Smooth muscle cell (in vitro differentiated cells): ENCODE results near the gene C2orf68. TPM values are rescaled to one million over a fixed set of nuclear protein-coding genes. Genes with fewer than 3 reads are reported as not detected.

Experiments
- DNase-seq: peaks from one replicate; lab custom pipeline; 2025; ENCODE audit not compliant: unreplicated experiment; lab: John Stamatoyannopoulos, UW
- H2AFZ ChIP-seq: fragments of 200-600 bp; sonication (generic); 2 replicates; pipeline ENCODE4 v1.6.0; 2016; ENCODE audit warnings: antibody characterized with exemption, low read depth, mild to moderate bottlenecking
- H3F3A ChIP-seq: fragments of 200-600 bp; sonication (generic); 2 replicates; pipeline ENCODE4 v1.6.0; 2017; ENCODE audit warnings: antibody characterized with exemption, low read depth
- H3K27ac ChIP-seq: fragments of 200-600 bp; sonication (generic); 2 replicates; pipeline ENCODE4 v1.5.1; 2016; ENCODE audit warnings: low read depth, mild to moderate bottlenecking
- H3K27me3 ChIP-seq: fragments of 200-600 bp; sonication (generic); 2 replicates; pipeline ENCODE4 v1.6.1; 2016; ENCODE audit warnings: low read depth, mild to moderate bottlenecking
- H3K36me3 ChIP-seq: fragments of 200-600 bp; sonication (generic); 2 replicates; pipeline ENCODE4 v1.5.1; 2016; ENCODE audit warnings: low read depth
- H3K4me1 ChIP-seq: fragments of 200-600 bp; sonication (generic); 2 replicates; pipeline ENCODE4 v1.5.1; 2016; ENCODE audit warnings: low read depth
- H3K4me2 ChIP-seq: fragments of 200-600 bp; sonication (generic); 2 replicates; pipeline ENCODE4 v1.6.0; 2016; ENCODE audit warnings: mild to moderate bottlenecking
- H3K4me3 ChIP-seq: fragments of 200-600 bp; sonication (generic); 2 replicates; pipeline ENCODE4 v1.5.1; 2016; ENCODE audit warnings: mild to moderate bottlenecking
- H3K79me2 ChIP-seq: fragments of 200-600 bp; sonication (generic); 2 replicates; pipeline ENCODE4 v1.6.0; 2016; ENCODE audit warnings: low read depth, mild to moderate bottlenecking
- H3K9ac ChIP-seq: fragments of 200-600 bp; sonication (generic); 2 replicates; pipeline ENCODE4 v1.6.0; 2016; ENCODE audit warnings: low read depth
- H3K9me3 ChIP-seq: fragments of 200-600 bp; sonication (generic); replicated peaks from 2 replicates; pipeline ENCODE4 v1.5.1; 2016; ENCODE audit warnings: low read depth
- H4K20me1 ChIP-seq: fragments of 200-600 bp; sonication (generic); 2 replicates; pipeline ENCODE4 v1.6.0; 2016; ENCODE audit warnings: low read depth
- WGBS: methylation state at CpG from one replicate; pipeline ENCODE4 v1.1.7; 2016; ENCODE audit warnings: low lambda C conversion rate; 5-methylcytosine and 5-hydroxymethylcytosine counted together
- polyA plus RNA-seq: library from polyadenylated mRNA; unstranded; fragments of >200 nt; fragmentation: Nextera tagmentation; extraction: Ambion mirVana; gene quantifications from 2 replicates; pipeline ENCODE4 v1.2.1, GENCODE V29; 2016
- total RNA-seq: library from RNA; depleted of rRNA; stranded (reverse); fragments of >200 nt; gene quantifications from 2 replicates; pipeline ENCODE4 v1.2.3, GENCODE V29; 2014
- TF ChIP-seq, protein P1 (sequence below): fragments of 200-600 bp; sonication (generic); IDR thresholded peaks from 2 replicates; pipeline ENCODE4 v1.5.1; 2017; ENCODE audit warnings: borderline replicate concordance, mild to moderate bottlenecking, antibody characterized with exemption; ENCODE audit not compliant: insufficient read depth, poor library complexity, severe bottlenecking

Gene C2orf68
- total and polyA plus RNA-seq, 2 experiments from 2014 or later = 7.9 to 10.1 TPM

DNA sequence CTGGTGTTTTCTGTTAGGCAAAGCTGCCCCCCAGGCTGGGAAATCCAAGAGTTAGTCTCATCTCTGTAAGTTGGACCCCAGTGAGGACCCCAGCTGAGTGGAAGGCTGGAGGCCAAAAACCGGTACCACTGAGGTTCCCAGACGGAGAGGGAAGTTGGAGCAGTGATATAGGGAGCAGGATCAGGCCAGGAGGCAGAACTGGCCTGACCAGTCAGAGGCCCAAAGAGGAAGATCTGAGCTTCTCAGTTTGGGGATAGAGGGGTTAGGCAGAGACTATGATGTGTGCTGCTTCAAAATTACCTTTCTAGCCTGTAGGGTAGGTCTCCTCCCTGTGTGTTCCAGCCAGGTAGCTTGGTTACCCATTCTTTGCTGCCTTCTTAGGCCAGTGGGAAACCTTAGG, 20.9 kb downstream of the C2orf68 start:
- TF ChIP-seq, protein P1, sequence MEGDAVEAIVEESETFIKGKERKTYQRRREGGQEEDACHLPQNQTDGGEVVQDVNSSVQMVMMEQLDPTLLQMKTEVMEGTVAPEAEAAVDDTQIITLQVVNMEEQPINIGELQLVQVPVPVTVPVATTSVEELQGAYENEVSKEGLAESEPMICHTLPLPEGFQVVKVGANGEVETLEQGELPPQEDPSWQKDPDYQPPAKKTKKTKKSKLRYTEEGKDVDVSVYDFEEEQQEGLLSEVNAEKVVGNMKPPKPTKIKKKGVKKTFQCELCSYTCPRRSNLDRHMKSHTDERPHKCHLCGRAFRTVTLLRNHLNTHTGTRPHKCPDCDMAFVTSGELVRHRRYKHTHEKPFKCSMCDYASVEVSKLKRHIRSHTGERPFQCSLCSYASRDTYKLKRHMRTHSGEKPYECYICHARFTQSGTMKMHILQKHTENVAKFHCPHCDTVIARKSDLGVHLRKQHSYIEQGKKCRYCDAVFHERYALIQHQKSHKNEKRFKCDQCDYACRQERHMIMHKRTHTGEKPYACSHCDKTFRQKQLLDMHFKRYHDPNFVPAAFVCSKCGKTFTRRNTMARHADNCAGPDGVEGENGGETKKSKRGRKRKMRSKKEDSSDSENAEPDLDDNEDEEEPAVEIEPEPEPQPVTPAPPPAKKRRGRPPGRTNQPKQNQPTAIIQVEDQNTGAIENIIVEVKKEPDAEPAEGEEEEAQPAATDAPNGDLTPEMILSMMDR = no peak
- Histone ChIP-seq H4K20me1 (no peaks in the 10 kb centered on the region), H3K9ac (peak overlapping the region; percentile 10), H3K27me3 (no peaks in the 10 kb centered on the region), H3K4me1 (peaks cover 5% of the 10 kb centered on the region), H3K9me3 (no peaks in the 10 kb centered on the region), H3K27ac (peak overlapping the region; percentile 87), H3K4me3 (no peak overlapping the region), H3F3A (peaks cover 7% of the 10 kb centered on the region), H2AFZ (no peak overlapping the region), H3K36me3 (no peaks in the 10 kb centered on the region), H3K79me2 (peaks cover under 1% of the 10 kb centered on the region), H3K4me2 (peak overlapping the region; percentile 79)
- 76% methylated on average over 2 of the region's 2 CpGs for WGBS
- DNase-seq = no peak

GRCh38 chr2:85589982-85590791, 21.7 kb downstream of the C2orf68 start:
- Histone ChIP-seq H3K27me3 (no peaks in the 10 kb centered on the region), H3K9me3 (no peaks in the 10 kb centered on the region), H3K79me2 (no peaks in the 10 kb centered on the region), H2AFZ (no peak overlapping the region), H4K20me1 (no peaks in the 10 kb centered on the region), H3K4me3 (no peak overlapping the region), H3K4me2 (peak overlapping the region; percentile 79), H3K36me3 (no peaks in the 10 kb centered on the region), H3K9ac (no peak overlapping the region), H3K27ac (peak overlapping the region; percentile 87), H3K4me1 (peaks cover 5% of the 10 kb centered on the region), H3F3A (peaks cover 7% of the 10 kb centered on the region)
- TF ChIP-seq, protein P1 = no peak
- WGBS = 48% methylated on average over 7 of the region's 7 CpGs
- DNase-seq = no peak

DNA sequence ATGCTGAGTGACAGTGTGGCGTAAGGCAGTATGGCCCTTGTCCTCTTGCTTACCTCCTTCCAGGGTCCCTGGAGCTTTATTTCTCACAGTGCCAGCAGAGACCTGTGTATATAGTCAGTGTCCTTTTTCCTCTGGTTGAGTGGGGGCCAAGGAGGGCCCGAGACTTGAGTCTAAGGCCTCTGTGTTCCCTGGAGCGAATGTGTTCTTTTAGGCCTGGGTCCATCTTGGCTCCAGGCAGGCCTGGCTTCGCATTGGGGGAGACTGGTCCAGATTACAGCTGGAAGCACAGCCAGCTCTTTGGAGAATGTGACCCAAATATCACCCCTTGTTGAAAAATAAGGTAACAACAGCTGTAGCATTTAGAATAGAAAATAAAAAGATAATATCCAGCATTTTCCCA, 22.7 kb downstream of the C2orf68 start:
- no peaks in the 10 kb centered on the region for H3K36me3 ChIP-seq
- 98% methylated on average over 4 of the region's 4 CpGs for WGBS
- no peaks in the 10 kb centered on the region for H3K27me3 ChIP-seq
- no peak overlapping the region for H2AFZ ChIP-seq
- no peaks in the 10 kb centered on the region for H3K9me3 ChIP-seq
- H3K4me2 ChIP-seq = no peak overlapping the region
- no peaks in the 10 kb centered on the region for H4K20me1 ChIP-seq
- no peak overlapping the region for H3K27ac ChIP-seq
- no peaks in the 10 kb centered on the region for H3K79me2 ChIP-seq
- no peak for DNase-seq
- no peak overlapping the region for H3K9ac ChIP-seq
- H3K4me3 ChIP-seq = no peak overlapping the region
- peaks cover 7% of the 10 kb centered on the region for H3F3A ChIP-seq
- H3K4me1 ChIP-seq = peaks cover 5% of the 10 kb centered on the region
- TF ChIP-seq, protein P1 = no peak

DNA sequence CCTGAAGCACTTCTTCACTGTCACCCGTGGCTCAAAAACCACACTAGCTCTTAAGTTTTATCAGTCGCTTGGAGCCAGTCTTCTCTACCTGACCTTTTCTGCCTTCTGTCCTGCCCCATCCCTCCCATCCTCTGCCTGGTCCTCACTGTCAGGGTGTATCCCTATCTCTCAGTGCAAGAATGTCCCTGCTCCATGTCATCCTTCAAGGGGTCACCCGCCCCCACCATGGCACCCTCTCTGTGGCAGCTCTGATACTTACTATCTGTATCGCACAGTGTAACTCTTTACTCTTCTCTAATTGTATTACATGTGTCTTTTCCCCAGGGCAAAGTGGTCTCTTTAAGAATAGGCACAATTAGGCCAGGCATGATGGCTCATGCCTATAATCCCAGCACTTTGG, 23.2 kb downstream of the C2orf68 start:
- peaks cover 7% of the 10 kb centered on the region for H3F3A ChIP-seq
- H3K79me2 ChIP-seq = no peaks in the 10 kb centered on the region
- peaks cover 5% of the 10 kb centered on the region for H3K4me1 ChIP-seq
- no peak for DNase-seq
- H3K36me3 ChIP-seq = no peaks in the 10 kb centered on the region
- no peak overlapping the region for H3K9ac ChIP-seq
- WGBS = 94% methylated on average over 4 of the region's 4 CpGs
- no peaks in the 10 kb centered on the region for H3K27me3 ChIP-seq
- H2AFZ ChIP-seq = no peak overlapping the region
- TF ChIP-seq, protein P1 = no peak
- H4K20me1 ChIP-seq = no peaks in the 10 kb centered on the region
- no peak overlapping the region for H3K4me2 ChIP-seq
- no peaks in the 10 kb centered on the region for H3K9me3 ChIP-seq
- H3K27ac ChIP-seq = no peak overlapping the region
- no peak overlapping the region for H3K4me3 ChIP-seq
